NCI-H2107 (cell line): Measurements from ENCODE around the gene TBATA.

Experiments used
- DNase-seq: peaks from one replicate; lab custom pipeline; 2025; lab: John Stamatoyannopoulos, UW

Gene TBATA, protein sequence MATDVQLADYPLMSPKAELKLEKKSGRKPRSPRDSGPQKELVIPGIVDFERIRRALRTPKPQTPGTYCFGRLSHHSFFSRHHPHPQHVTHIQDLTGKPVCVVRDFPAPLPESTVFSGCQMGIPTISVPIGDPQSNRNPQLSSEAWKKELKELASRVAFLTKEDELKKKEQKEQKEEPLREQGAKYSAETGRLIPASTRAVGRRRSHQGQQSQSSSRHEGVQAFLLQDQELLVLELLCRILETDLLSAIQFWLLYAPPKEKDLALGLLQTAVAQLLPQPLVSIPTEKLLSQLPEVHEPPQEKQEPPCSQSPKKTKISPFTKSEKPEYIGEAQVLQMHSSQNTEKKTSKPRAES

DNA sequence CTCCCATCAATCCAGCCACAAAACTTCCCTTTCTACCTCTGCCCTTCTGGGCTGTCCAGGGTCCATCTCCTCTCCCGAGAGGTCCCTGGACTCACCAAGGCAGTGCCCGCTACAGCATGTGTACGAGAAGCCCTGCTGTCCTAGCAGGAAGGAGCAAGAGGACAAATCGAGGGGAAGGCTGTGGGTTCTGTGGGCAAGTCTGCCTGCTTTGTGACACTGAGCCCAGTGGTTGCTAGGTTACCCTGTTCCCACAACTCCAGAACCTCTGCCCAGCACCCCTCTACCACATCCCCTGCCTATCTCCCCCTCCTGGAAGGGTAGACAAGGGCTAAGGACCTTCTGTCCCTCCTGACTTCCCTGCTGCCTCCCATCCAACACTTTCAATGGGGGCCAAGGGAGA, at the start of gene TBATA:
Gene TBATA, minus strand, starts transcription at position 188 of the 400 bp plus-strand sequence. CDS start 1,998 bp downstream, outside the sequence.
- DNase-seq: no peak

- no peak for DNase-seq
Observed at GRCh38 chr10:70834441-70835151, 49.4 kb upstream of the TBATA start.

- DNase-seq: no peak
Observed at GRCh38 chr10:70834021-70834420, 48.8 kb upstream of the TBATA start.

DNA sequence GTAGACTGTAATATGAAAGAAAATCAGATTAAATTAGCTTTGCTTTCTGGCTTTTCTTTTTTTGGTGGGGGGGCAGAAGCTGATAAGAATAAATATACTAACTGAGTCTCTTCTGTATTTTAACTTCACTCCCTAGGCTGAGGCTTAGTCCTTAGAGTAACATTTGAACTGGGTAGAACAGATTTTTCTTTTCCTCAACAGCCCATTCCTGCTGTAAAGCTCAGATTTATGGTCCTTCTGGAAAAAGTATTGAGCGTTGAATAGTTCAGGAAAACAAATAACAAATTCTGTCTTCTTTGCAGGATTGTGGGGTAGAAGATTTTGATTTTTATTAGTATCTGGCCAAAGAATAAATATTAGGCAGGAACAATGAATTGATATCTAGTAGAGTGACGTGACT, 48.4 kb upstream of the TBATA start:
- DNase-seq: no peak

- DNase-seq: no peak
Observed at GRCh38 chr10:70832852-70833528, 47.8 kb upstream of the TBATA start.

- no peak for DNase-seq
Observed at GRCh38 chr10:70832221-70832620, 47.0 kb upstream of the TBATA start.

DNA sequence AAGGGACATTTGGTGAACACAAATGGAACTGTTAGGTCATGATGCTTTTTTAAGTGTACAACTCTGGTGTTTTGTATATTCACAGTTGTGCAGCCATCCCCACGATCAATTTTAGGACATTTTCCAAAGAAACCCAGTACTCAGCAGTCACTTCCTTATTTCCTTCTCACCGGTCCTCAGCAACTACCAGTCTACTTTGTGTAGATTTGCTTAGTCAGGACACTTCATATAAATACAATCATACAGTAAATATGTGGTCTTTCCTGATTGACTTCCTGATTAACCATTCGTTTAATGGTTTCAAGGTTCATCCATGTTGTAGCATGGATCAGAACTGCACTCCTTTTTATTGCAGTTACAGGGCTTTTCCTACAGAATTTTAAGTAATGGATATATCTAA, 45.0 kb upstream of the TBATA start:
- no peak for DNase-seq

DNA sequence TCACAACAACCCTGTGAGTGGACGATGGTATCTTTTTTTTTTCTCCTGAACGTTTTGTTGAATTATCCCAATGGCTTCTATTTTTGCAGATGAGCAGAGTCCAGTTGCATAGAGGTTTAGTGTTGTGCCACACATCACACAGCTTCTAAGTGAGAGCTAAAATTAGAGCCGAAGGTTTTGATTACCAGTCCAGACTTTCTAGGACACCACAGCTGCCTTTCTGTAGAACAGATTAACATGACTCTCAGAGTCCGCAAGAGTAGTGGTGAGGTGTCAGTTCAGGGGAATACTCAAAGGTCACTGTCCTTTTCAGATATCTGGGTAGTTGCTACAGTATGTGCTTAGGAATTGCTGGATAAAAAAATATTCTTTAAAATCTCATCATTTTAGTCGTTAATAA, 44.4 kb upstream of the TBATA start:
- DNase-seq: no peak

DNA sequence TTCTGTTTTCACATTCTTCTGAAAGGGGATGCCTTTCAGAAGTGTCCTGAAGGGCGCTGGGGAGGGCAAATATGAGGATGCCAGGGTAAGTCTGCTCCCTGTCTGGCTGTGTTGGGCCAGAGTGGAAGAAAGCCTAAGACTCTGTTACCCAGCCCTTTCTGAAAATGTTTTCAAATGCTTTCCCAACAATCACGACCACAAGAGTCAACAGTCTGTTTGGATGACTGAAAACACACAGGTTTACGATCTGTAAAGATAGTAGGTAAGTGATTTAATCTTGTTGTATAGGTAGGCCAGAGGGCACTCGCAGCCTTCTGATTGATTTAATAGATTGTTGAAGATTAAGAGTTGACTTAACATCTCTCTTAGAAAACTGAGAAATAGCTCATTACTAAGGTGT, 43.7 kb upstream of the TBATA start:
- DNase-seq: no peak

- no peak for DNase-seq
Observed at GRCh38 chr10:70827086-70827757, 42.0 kb upstream of the TBATA start.

DNA sequence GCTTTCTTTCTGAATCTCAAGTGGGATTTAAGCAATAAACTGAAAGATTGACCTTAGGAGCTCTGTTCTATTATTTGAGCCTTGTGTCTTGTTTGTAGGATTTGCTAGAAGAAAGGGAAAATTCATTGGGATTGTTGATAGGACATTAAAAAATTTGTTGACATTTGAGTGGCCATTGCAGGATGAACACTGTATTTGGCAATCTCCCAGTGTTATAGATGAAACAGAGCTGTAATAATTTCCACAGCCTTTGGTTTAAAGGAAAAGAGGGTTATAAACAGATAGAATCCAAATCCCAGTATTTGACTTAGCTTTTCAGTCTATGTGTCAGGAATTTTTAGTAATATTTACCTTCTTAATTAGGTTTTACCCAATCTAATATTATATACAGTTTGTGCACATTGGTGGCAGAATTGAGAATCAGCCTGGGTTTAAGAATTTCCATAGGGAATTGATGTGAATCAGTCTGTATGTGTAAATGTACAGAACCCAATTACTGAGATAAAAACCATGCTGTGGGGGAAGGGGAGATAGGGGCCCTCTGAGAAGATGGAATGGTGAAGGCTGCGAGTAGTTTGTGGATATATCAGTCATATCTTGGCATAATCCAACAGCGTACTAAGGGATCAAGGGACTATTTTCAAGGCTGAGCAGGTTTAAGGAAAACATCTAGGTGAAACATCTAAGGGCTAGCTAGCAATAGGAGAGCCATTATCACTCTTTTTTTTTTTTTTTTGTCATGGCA, 37.1 kb upstream of the TBATA start:
- DNase-seq: no peak

GRCh38 chr10:70820976-70821750, 36.0 kb upstream of the TBATA start:
- DNase-seq: peak; percentile 22

DNA sequence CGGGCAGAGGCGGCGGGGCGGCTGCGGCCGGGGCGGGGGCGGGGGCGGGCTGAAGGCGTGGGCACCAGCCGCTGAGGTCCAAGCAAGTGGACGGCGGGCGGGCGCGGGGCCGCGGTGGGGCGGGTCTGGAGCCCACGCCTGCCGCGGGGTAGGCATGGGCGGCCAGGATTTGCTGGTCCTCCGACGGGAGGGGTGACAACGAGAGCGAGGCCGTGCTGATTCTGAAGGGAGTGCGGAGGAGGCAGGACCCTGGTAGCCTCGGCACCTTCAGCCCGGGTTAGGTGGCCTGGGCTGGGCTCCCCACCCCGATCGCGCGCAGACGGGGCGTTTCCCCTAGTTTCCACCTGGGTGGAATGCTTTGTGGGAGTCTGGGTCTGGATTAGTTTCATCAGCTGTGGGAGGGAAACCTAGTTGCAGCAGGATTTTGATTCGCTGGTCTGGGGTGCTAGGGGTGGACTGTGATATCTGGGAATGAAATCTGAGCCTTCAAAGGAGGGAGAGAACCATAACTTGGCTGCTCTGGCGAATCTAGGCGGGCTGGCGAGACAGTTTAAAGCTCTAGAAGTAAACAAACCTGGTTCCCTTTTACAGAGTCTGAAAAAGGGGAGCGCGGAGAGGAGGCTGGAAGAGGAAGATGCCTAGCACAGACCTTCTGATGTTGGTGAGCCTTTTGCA, 31.2 kb upstream of the TBATA start:
- peak; percentile 30 for DNase-seq

- DNase-seq: peak; percentile 44
Observed at GRCh38 chr10:70815504-70816219, 30.5 kb upstream of the TBATA start, which contains the start of gene SGPL1. Gene SGPL1 (plus strand): TSS chr10:70815948. CDS start chr10:70816854, 906 bp downstream.

GRCh38 chr10:70814126-70814525, 28.9 kb upstream of the TBATA start:
- DNase-seq: no peak

DNA sequence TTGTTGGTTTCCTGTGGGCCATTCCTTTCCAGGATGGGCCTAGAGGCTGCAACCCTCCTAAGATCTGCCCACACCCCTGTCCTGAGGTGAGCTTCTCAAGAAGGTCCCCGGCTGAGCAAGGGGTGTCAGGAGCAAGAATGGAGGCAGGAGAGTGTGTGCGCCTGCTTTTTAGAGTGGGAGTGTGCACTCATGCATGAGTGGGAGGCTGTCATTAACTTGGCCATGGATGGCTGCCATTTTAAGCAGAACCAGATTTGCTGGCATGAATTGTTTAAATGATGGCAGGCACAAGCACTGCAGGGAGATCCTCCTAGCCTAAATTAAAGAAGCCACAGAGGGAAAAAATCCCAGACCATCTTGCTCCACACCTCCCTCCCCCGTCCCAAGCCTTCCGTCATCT, 27.6 kb upstream of the TBATA start:
- DNase-seq: no peak

DNA sequence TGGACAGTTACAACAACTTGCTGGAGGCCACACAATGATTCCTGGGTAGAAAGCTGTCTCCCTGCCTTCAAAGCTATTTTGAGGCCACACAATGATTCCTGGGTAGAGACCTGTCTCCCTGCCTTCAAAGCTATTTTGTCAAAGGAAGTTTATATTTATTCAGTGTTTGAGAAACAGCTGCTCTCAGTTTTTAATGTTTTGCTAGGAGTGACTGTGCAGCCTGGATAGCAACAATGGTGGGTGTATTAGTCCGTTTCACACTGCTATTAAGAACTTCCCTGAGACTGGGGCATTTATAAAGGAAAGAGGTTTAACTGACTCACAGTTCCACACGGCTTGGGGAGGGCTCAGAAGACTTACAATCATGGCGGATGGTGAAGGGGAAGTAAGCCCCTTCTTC, 26.7 kb upstream of the TBATA start:
- DNase-seq: no peak

GRCh38 chr10:70810967-70811366, 25.8 kb upstream of the TBATA start:
- DNase-seq: no peak

GRCh38 chr10:70809726-70810125, 24.5 kb upstream of the TBATA start:
- no peak for DNase-seq
